Keratinocyte (primary cell): ENCODE data around the gene FREM3.

Source experiments
- EZH2 ChIP-seq: IDR thresholded peaks from one replicate; pipeline ENCODE4 v1.6.1; 2012; ENCODE audit warnings: inconsistent platforms, mild to moderate bottlenecking, low read length, moderate library complexity
- TF ChIP-seq, protein P1 (sequence below), 3 experiments: IDR thresholded peaks in 1 of 3; conservative IDR thresholded peaks in 1 of 3; optimal IDR thresholded peaks in 1 of 3; 2 replicates in 2 of 3; 3 replicates in 1 of 3; pipeline versions ENCODE3 to v1.5.1; 2011; ENCODE audit warnings: low read length in 3 of 3, mild to moderate bottlenecking in 3 of 3, moderate library complexity in 2 of 3, control low read depth in 1 of 3, inconsistent platforms in 1 of 3; ENCODE audit not compliant: insufficient read depth in 2 of 3; ENCODE audit errors: extremely low read depth in 1 of 3

DNA sequence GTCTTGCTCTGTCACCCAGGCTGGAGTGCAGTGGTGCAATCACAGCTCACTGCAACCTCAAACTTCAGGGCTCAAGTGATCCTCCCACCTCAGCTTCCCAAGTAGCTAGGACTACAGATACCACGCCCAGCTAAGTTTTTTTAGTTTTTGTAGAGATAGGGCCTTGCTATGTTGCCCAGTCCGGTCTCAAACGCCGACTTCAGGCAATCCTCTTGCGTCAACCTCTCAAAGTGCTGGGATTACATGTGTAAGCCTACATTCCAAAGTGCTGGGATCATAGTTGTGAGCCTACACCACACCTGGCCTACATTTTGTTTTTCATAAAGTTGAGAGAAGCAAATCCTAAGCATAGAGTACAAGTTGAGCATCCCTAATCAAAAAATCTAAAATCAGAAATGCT is 144.8 kb downstream of the FREM3 start:
- TF ChIP-seq, protein P1, sequence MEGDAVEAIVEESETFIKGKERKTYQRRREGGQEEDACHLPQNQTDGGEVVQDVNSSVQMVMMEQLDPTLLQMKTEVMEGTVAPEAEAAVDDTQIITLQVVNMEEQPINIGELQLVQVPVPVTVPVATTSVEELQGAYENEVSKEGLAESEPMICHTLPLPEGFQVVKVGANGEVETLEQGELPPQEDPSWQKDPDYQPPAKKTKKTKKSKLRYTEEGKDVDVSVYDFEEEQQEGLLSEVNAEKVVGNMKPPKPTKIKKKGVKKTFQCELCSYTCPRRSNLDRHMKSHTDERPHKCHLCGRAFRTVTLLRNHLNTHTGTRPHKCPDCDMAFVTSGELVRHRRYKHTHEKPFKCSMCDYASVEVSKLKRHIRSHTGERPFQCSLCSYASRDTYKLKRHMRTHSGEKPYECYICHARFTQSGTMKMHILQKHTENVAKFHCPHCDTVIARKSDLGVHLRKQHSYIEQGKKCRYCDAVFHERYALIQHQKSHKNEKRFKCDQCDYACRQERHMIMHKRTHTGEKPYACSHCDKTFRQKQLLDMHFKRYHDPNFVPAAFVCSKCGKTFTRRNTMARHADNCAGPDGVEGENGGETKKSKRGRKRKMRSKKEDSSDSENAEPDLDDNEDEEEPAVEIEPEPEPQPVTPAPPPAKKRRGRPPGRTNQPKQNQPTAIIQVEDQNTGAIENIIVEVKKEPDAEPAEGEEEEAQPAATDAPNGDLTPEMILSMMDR (optimal IDR thresholded peaks at IDR 0.05 in 1 of 3, IDR thresholded peaks at IDR 0.05 in 1 of 3, conservative IDR thresholded peaks at IDR 0.05 in 1 of 3; ENCODE audit: extremely low read depth in 1 of 3, insufficient read depth in 2 of 3, low read length in 3 of 3), result no peak
- TF ChIP-seq EZH2, result no peak
